Loucy (cell line): Measurements from ENCODE around the gene ITGB1BP1.

Source experiments
- CTCF ChIP-seq: fragments of 200-600 bp; sonication (generic); conservative IDR thresholded peaks from 2 replicates; pipeline ENCODE4 v1.5.1; 2014; ENCODE audit warnings: mild to moderate bottlenecking, antibody characterized with exemption, low read length
- EZH2phosphoT487 ChIP-seq: fragments of 200-600 bp; IDR thresholded peaks from 2 replicates; pipeline ENCODE4 v1.6.1; 2018; ENCODE audit warnings: antibody characterized with exemption, mild to moderate bottlenecking, moderate library complexity, borderline replicate concordance

GRCh38 chr2:9443526-9443925 is 20.2 kb upstream of the ITGB1BP1 start:
- TF ChIP-seq CTCF (no peak), EZH2phosphoT487 (no peak)
